ENCODE results near the gene DNM3.
"Not testable (repeated sequence)": the region's sequence is repeated elsewhere in the genome, so short reads cannot be mapped to it uniquely, and the experiment has no call there.

The DNM3 gene

DNA sequence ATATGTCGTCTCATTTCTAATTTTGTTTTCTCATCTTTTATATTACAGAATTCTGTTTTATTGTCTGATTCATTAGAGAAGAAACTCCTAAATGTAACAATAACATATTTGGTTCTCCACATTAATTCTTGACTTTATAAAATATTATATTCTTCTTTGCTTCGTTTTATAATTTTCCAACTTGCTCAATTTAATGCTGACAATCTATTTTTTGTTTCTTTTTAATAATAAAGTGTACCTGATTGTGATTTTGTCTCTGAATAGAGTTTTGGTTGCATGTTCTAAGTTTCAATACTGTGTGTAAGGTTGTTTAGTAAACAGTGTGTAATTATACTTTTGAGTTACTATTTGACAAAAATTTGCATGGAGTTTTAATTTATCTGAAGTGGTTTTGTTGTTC, 448.1 kb downstream of the DNM3 start:
- DNase-seq (ENCODE audit: low read depth) = no peak
- H3K4me3 ChIP-seq (replicated peaks; ENCODE audit: low read depth, low read length) = no peak overlapping the region
- TF ChIP-seq CTCF (IDR thresholded peaks at IDR 0.05; ENCODE audit: low read length, missing control alignments) = no peak

GRCh38 chr1:172292840-172293239, 451.5 kb downstream of the DNM3 start:
- TF ChIP-seq CTCF (IDR thresholded peaks at IDR 0.05; ENCODE audit: low read length, missing control alignments) = no peak
- no peak for DNase-seq (ENCODE audit: low read depth)
- H3K4me3 ChIP-seq (replicated peaks; ENCODE audit: low read depth, low read length) = no peak overlapping the region

GRCh38 chr1:172293429-172293828, 452.1 kb downstream of the DNM3 start:
- peak; percentile 18 for DNase-seq (ENCODE audit: low read depth)
- no peak overlapping the region for H3K4me3 ChIP-seq (replicated peaks; ENCODE audit: low read depth, low read length)
- TF ChIP-seq CTCF (IDR thresholded peaks at IDR 0.05; ENCODE audit: low read length, missing control alignments) = no peak

DNA sequence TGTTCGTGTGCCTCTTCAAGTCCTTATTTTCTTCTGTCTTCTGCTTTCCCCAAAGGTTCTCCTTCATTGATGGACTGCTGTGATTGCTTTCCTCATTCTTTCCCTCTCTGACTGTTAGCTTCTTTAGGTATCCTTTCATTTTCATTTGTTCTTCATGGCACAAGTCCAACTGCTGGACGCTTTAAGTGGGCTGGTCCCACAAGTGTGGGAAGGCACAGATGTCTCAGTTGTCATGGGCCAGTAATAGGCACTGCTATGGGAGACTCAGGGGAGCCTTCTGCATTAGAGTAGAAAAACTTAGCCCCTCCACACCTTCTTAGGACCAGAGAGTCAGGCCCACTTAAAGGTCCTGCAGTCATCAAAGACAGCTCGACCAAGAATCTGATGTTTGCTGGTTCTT, 456.8 kb downstream of the DNM3 start:
- DNase-seq (ENCODE audit: low read depth) = no peak
- H3K4me3 ChIP-seq (replicated peaks; ENCODE audit: low read depth, low read length) = no peak overlapping the region
- no peak for TF ChIP-seq CTCF (IDR thresholded peaks at IDR 0.05; ENCODE audit: low read length, missing control alignments)

GRCh38 chr1:172298911-172299310, 457.6 kb downstream of the DNM3 start:
- no peak for TF ChIP-seq CTCF (IDR thresholded peaks at IDR 0.05; ENCODE audit: low read length, missing control alignments)
- H3K4me3 ChIP-seq (replicated peaks; ENCODE audit: low read depth, low read length) = no peak overlapping the region

DNA sequence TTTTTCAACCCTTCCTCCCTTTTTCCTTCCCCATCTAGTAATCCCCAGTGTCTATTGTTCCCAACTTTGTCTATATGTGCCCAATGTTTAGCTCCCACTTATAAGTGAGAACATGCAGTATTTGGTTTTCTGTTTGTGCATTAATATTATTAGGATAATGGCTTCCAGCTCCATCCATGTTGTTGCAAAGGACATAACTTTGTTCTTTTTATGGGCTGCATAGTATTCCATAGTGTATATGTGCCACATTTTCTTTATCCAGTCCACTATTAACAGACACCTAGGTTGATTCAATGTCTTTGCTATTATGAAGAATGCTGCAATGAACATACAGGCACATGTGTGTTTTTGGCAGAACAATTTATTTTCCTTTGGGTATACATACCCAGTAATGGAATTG, 458.2 kb downstream of the DNM3 start:
- TF ChIP-seq CTCF (IDR thresholded peaks at IDR 0.05; ENCODE audit: low read length, missing control alignments) = no peak

More at GRCh38 chr1:172298911-172299310, 457.6 kb downstream of the DNM3 start:
- no peak for DNase-seq (ENCODE audit: low read depth)

GRCh38 chr1:172307508-172307907, 466.2 kb downstream of the DNM3 start:
- not testable (repeated sequence) for H3K4me3 ChIP-seq (replicated peaks; ENCODE audit: low read depth, low read length); DNase-seq (ENCODE audit: low read depth)

More for the DNA sequence above, 458.2 kb downstream of the DNM3 start:
- no peak for DNase-seq (ENCODE audit: low read depth)
- no peak overlapping the region for H3K4me3 ChIP-seq (replicated peaks; ENCODE audit: low read depth, low read length)
